ENCODE results near the gene PCDH9. TPM values are rescaled to one million over a fixed set of nuclear protein-coding genes. Genes with fewer than 3 reads are reported as not detected.

PCDH9 gene
- total RNA-seq, 1 donor from 2014 or later: 29.7 TPM

GRCh38 chr13:66714795-66715194 is 515.3 kb downstream of the PCDH9 start:
- Mint-ChIP-seq H3K4me1 (no peaks in the 10 kb centered on the region), H3K36me3 (no peaks in the 10 kb centered on the region), H3K27ac (no peak overlapping the region), H3K27me3 (ENCODE audit: low read depth) (no peaks in the 10 kb centered on the region), H3K9me3 (no peaks in the 10 kb centered on the region), H3K4me3 (no peak overlapping the region)
- TF ChIP-seq CTCF (IDR thresholded peaks at IDR 0.05; ENCODE audit: unreplicated experiment): no peak
- no peak for DNase-seq (ENCODE audit: low spot score in 2 of 2, unreplicated experiment in 2 of 2)

GRCh38 chr13:66704110-66704509 is 526.0 kb downstream of the PCDH9 start:
- Mint-ChIP-seq H3K36me3 (no peaks in the 10 kb centered on the region), H3K4me1 (peaks cover 17% of the 10 kb centered on the region), H3K9me3 (no peaks in the 10 kb centered on the region), H3K27ac (no peak overlapping the region), H3K27me3 (ENCODE audit: low read depth) (no peaks in the 10 kb centered on the region), H3K4me3 (no peak overlapping the region)
- no peak for TF ChIP-seq CTCF (IDR thresholded peaks at IDR 0.05; ENCODE audit: unreplicated experiment)
- no peak for DNase-seq (ENCODE audit: low spot score in 2 of 2, unreplicated experiment in 2 of 2)

- H3K4me1 Mint-ChIP-seq: peaks cover 17% of the 10 kb centered on the region
Measured at GRCh38 chr13:66703597-66703996, 526.5 kb downstream of the PCDH9 start.

GRCh38 chr13:66700117-66700601 is 530.0 kb downstream of the PCDH9 start:
- H3K36me3 Mint-ChIP-seq: no peaks in the 10 kb centered on the region
- H3K9me3 Mint-ChIP-seq: peaks cover 3% of the 10 kb centered on the region
- H3K27ac Mint-ChIP-seq: no peak overlapping the region
- H3K4me3 Mint-ChIP-seq: no peak overlapping the region
- TF ChIP-seq CTCF (IDR thresholded peaks at IDR 0.05; ENCODE audit: unreplicated experiment): no peak
- H3K4me1 Mint-ChIP-seq: peaks cover 17% of the 10 kb centered on the region
- no peaks in the 10 kb centered on the region for H3K27me3 Mint-ChIP-seq (ENCODE audit: low read depth)
- no peak for DNase-seq (ENCODE audit: low spot score in 2 of 2, unreplicated experiment in 2 of 2)

More at GRCh38 chr13:66703597-66703996, 526.5 kb downstream of the PCDH9 start:
- no peaks in the 10 kb centered on the region for H3K27me3 Mint-ChIP-seq (ENCODE audit: low read depth)
- no peak overlapping the region for H3K27ac Mint-ChIP-seq
- no peak for DNase-seq (ENCODE audit: low spot score in 2 of 2, unreplicated experiment in 2 of 2)
- no peaks in the 10 kb centered on the region for H3K9me3 Mint-ChIP-seq
- no peaks in the 10 kb centered on the region for H3K36me3 Mint-ChIP-seq
- no peak for TF ChIP-seq CTCF (IDR thresholded peaks at IDR 0.05; ENCODE audit: unreplicated experiment)
- no peak overlapping the region for H3K4me3 Mint-ChIP-seq

GRCh38 chr13:66693656-66694055 is 536.5 kb downstream of the PCDH9 start:
- Mint-ChIP-seq H3K9me3 (peaks cover 3% of the 10 kb centered on the region), H3K27ac (no peak overlapping the region), H3K4me1 (peaks cover 9% of the 10 kb centered on the region), H3K27me3 (ENCODE audit: low read depth) (no peaks in the 10 kb centered on the region), H3K4me3 (no peak overlapping the region), H3K36me3 (no peaks in the 10 kb centered on the region)
- no peak for TF ChIP-seq CTCF (IDR thresholded peaks at IDR 0.05; ENCODE audit: unreplicated experiment)
- DNase-seq (ENCODE audit: low spot score in 2 of 2, unreplicated experiment in 2 of 2): no peak

GRCh38 chr13:66691149-66691548 is 539.0 kb downstream of the PCDH9 start:
- H3K9me3 Mint-ChIP-seq: peaks cover 5% of the 10 kb centered on the region
- DNase-seq (ENCODE audit: low spot score in 2 of 2, unreplicated experiment in 2 of 2): no peak
- no peak for TF ChIP-seq CTCF (IDR thresholded peaks at IDR 0.05; ENCODE audit: unreplicated experiment)
- no peak overlapping the region for H3K4me3 Mint-ChIP-seq
- H3K27me3 Mint-ChIP-seq (ENCODE audit: low read depth): no peaks in the 10 kb centered on the region
- H3K36me3 Mint-ChIP-seq: peaks cover 4% of the 10 kb centered on the region
- H3K4me1 Mint-ChIP-seq: peaks cover 9% of the 10 kb centered on the region
- H3K27ac Mint-ChIP-seq: no peak overlapping the region
